GM23338 (cell line): ENCODE measurements around the gene GINM1.

Experiments
- CREB1 ChIP-seq: fragments of 250-450 bp; sonication (Bioruptor Pico); IDR thresholded peaks from 2 replicates; pipeline ENCODE4 v1.5.0; 2020; ENCODE audit warnings: low read depth, mild to moderate bottlenecking, moderate library complexity
- CTCF ChIP-seq, 2 experiments: fragments of 200-600 bp in 1 of 2; sonication (generic) in 1 of 2; conservative IDR thresholded peaks; 2 replicates each; pipeline versions ENCODE4 v1.5.1 to v1.6.1; 2016 to 2017; ENCODE audit warnings: antibody characterized with exemption in 2 of 2, low read depth in 2 of 2, mild to moderate bottlenecking in 2 of 2, moderate library complexity in 1 of 2
- EZH2 ChIP-seq: fragments of 200-600 bp; sonication (generic); IDR thresholded peaks from one replicate; pipeline ENCODE4 v1.8.0; 2017; ENCODE audit warnings: antibody characterized with exemption, mild to moderate bottlenecking, low read depth; ENCODE audit not compliant: unreplicated experiment
- POLR2AphosphoS5 ChIP-seq: IDR thresholded peaks from 2 replicates; pipeline ENCODE4 v1.6.1; 2016; ENCODE audit warnings: antibody characterized with exemption, low read depth
- REST ChIP-seq: IDR thresholded peaks from one replicate; pipeline ENCODE4 v1.6.1; 2018; ENCODE audit warnings: antibody characterized with exemption; ENCODE audit not compliant: unreplicated experiment
- STAT1 ChIP-seq: IDR thresholded peaks from one replicate; pipeline ENCODE4 v1.6.1; 2016; ENCODE audit warnings: antibody characterized with exemption; ENCODE audit not compliant: unreplicated experiment

GRCh38 chr6:149567945-149568585 lies 1.9 kb downstream of the GINM1 start:
- no peak for TF ChIP-seq CTCF (conservative IDR thresholded peaks at IDR 0.05; ENCODE audit: low read depth in 2 of 2)
- no peak for TF ChIP-seq CREB1 (CRISPR knock-in tag)
- no peak for TF ChIP-seq POLR2AphosphoS5
- TF ChIP-seq STAT1: no peak
- TF ChIP-seq EZH2: no peak
- no peak for TF ChIP-seq REST
